Osteocyte (in vitro differentiated cells): ENCODE data around the gene ZNF423. TPM values are rescaled to one million over a fixed set of nuclear protein-coding genes. Genes with fewer than 3 reads are reported as not detected.

Source experiments
- DNase-seq: peaks from one replicate; pipeline ENCODE4 v3.0.0; 2021; ENCODE audit warnings: mixed read lengths; ENCODE audit not compliant: unreplicated experiment; ENCODE audit errors: extremely low spot score
- H3K27ac Mint-ChIP-seq: one replicate; pipeline ENCODE4 v1.8.0; 2021; ENCODE audit warnings: mild to moderate bottlenecking, mixed read lengths; ENCODE audit not compliant: unreplicated experiment
- H3K27me3 Mint-ChIP-seq: one replicate; pipeline ENCODE4 v1.8.0; 2021; ENCODE audit warnings: mixed read lengths; ENCODE audit not compliant: unreplicated experiment
- H3K36me3 Mint-ChIP-seq: one replicate; pipeline ENCODE4 v1.8.0; 2021; ENCODE audit warnings: mixed read lengths; ENCODE audit not compliant: unreplicated experiment
- H3K4me1 Mint-ChIP-seq: one replicate; pipeline ENCODE4 v1.8.0; 2021; ENCODE audit warnings: mixed read lengths; ENCODE audit not compliant: unreplicated experiment
- H3K4me3 Mint-ChIP-seq: one replicate; pipeline ENCODE4 v1.8.0; 2021; ENCODE audit warnings: mild to moderate bottlenecking, moderate library complexity, mixed read lengths; ENCODE audit not compliant: unreplicated experiment
- H3K9me3 Mint-ChIP-seq: one replicate; pipeline ENCODE4 v1.8.0; 2021; ENCODE audit warnings: mixed read lengths; ENCODE audit not compliant: unreplicated experiment
- CTCF ChIP-seq: fragments of 200-600 bp; sonication (generic); IDR thresholded peaks from 2 replicates; pipeline ENCODE4 v1.5.0; 2021; ENCODE audit warnings: antibody characterized with exemption, mild to moderate bottlenecking, moderate library complexity
- total RNA-seq: library from RNA; stranded (reverse); gene quantifications from 2 replicates; pipeline ENCODE4 v1.2.1, GENCODE V29; 2021

The ZNF423 gene
- total RNA-seq, 1 donor from 2014 or later = 25.1 TPM

- no peaks in the 10 kb centered on the region for H3K4me1 Mint-ChIP-seq
- H3K27ac Mint-ChIP-seq = no peak overlapping the region
- H3K9me3 Mint-ChIP-seq = no peaks in the 10 kb centered on the region
- no peak overlapping the region for H3K4me3 Mint-ChIP-seq
- H3K27me3 Mint-ChIP-seq = peaks cover 41% of the 10 kb centered on the region
- DNase-seq = no peak
- peaks cover 2% of the 10 kb centered on the region for H3K36me3 Mint-ChIP-seq
- no peak for TF ChIP-seq CTCF
These were observed 370.2 kb downstream of the ZNF423 start for GRCh38 chr16:49485663-49486062.

GRCh38 chr16:49484936-49485335 is 371.0 kb downstream of the ZNF423 start:
- Mint-ChIP-seq H3K4me1 (no peaks in the 10 kb centered on the region), H3K4me3 (no peak overlapping the region), H3K27ac (no peak overlapping the region), H3K9me3 (no peaks in the 10 kb centered on the region), H3K27me3 (peaks cover 39% of the 10 kb centered on the region), H3K36me3 (peaks cover 2% of the 10 kb centered on the region)
- no peak for TF ChIP-seq CTCF
- DNase-seq = no peak

- TF ChIP-seq CTCF = no peak
- no peaks in the 10 kb centered on the region for H3K9me3 Mint-ChIP-seq
- H3K4me3 Mint-ChIP-seq = no peak overlapping the region
- no peaks in the 10 kb centered on the region for H3K4me1 Mint-ChIP-seq
- no peak for DNase-seq
- peaks cover 44% of the 10 kb centered on the region for H3K27me3 Mint-ChIP-seq
- peaks cover 2% of the 10 kb centered on the region for H3K36me3 Mint-ChIP-seq
- no peak overlapping the region for H3K27ac Mint-ChIP-seq
These were observed 371.5 kb downstream of the ZNF423 start for GRCh38 chr16:49484451-49484849.

GRCh38 chr16:49483651-49484450 is 372.1 kb downstream of the ZNF423 start:
- no peaks in the 10 kb centered on the region for H3K9me3 Mint-ChIP-seq
- no peak overlapping the region for H3K27ac Mint-ChIP-seq
- H3K36me3 Mint-ChIP-seq = peaks cover 2% of the 10 kb centered on the region
- TF ChIP-seq CTCF = no peak
- peaks cover 46% of the 10 kb centered on the region for H3K27me3 Mint-ChIP-seq
- DNase-seq = no peak
- H3K4me3 Mint-ChIP-seq = no peak overlapping the region
- H3K4me1 Mint-ChIP-seq = no peaks in the 10 kb centered on the region

GRCh38 chr16:49483251-49483650 is 372.7 kb downstream of the ZNF423 start:
- Mint-ChIP-seq H3K4me3 (no peak overlapping the region), H3K27ac (no peak overlapping the region), H3K36me3 (peaks cover 2% of the 10 kb centered on the region), H3K27me3 (peaks cover 52% of the 10 kb centered on the region), H3K4me1 (peaks cover 1% of the 10 kb centered on the region), H3K9me3 (no peaks in the 10 kb centered on the region)
- no peak for DNase-seq
- no peak for TF ChIP-seq CTCF
